Uterus (tissue), 2 donors: ENCODE measurements around the gene LRRC28.

Experiments
- CTCF ChIP-seq, 4 experiments: fragments of 200-600 bp in 2 of 4; fragments of 450-650 bp in 2 of 4; sonication (generic) in 2 of 4; IDR thresholded peaks; one replicate each; pipeline ENCODE4 v1.5.1; 2016 to 2019; ENCODE audit warnings: antibody characterized with exemption in 4 of 4, mild to moderate bottlenecking in 2 of 4, moderate library complexity in 1 of 4
- POLR2A ChIP-seq, 2 donors: fragments of 450-650 bp; IDR thresholded peaks; one replicate each; pipeline ENCODE4 v1.6.1; 2016; ENCODE audit warnings: antibody characterized with exemption in 2 of 2, mild to moderate bottlenecking in 1 of 2, moderate library complexity in 1 of 2

- TF ChIP-seq CTCF (IDR thresholded peaks at IDR 0.05), result no peak
- no peak for TF ChIP-seq POLR2A (IDR thresholded peaks at IDR 0.05)
Measured at GRCh38 chr15:99250001-99250400, 1.3 kb upstream of the LRRC28 start.
